ENCODE measurements around the gene MAGI2. TPM values are rescaled to one million over a fixed set of nuclear protein-coding genes. Genes with fewer than 3 reads are reported as not detected.

The MAGI2 gene
- total RNA-seq, 6 experiments from 2014 or later = 1.2 to 4.0 (median 2.4) TPM

- TF ChIP-seq CTCF (IDR thresholded peaks at IDR 0.05) = no peak
- no peak for TF ChIP-seq POLR2A (IDR thresholded peaks at IDR 0.05)
- H3K36me3 ChIP-seq = no peaks in the 10 kb centered on the region
- H3K27me3 ChIP-seq = no peaks in the 10 kb centered on the region
- no peak overlapping the region for H3K4me3 ChIP-seq
- ATAC-seq (no peak), DNase-seq (no peak)
- no peaks in the 10 kb centered on the region for H3K4me1 ChIP-seq
- intact Hi-C loops (cut with DNase I) = no loop called here
- 57% methylated on average over 1 of the region's 1 CpG for WGBS (ENCODE audit: insufficient coverage, low coverage, low lambda C conversion rate, missing lambda C conversion rate)
- no peaks in the 10 kb centered on the region for H3K9me3 ChIP-seq
- H3K27ac ChIP-seq = no peak overlapping the region
These were observed 1397.9 kb downstream of the MAGI2 start for GRCh38 chr7:78055599-78055998.

GRCh38 chr7:78055001-78055573 is 1398.4 kb downstream of the MAGI2 start:
- no peak for ATAC-seq

GRCh38 chr7:78052112-78052511 is 1401.4 kb downstream of the MAGI2 start:
- WGBS (ENCODE audit: insufficient coverage, low coverage, low lambda C conversion rate, missing lambda C conversion rate) = 52% methylated on average over 6 of the region's 7 CpGs
- Histone ChIP-seq H3K27me3 (no peaks in the 10 kb centered on the region), H3K27ac (no peak overlapping the region), H3K4me1 (no peaks in the 10 kb centered on the region), H3K9me3 (no peaks in the 10 kb centered on the region), H3K4me3 (no peak overlapping the region), H3K36me3 (no peaks in the 10 kb centered on the region)
- DNase-seq (no peak), ATAC-seq (no peak)
- intact Hi-C loops (cut with DNase I) = no loop called here
- TF ChIP-seq CTCF (IDR thresholded peaks at IDR 0.05) (no peak), POLR2A (IDR thresholded peaks at IDR 0.05) (no peak)

More at GRCh38 chr7:78055001-78055573, 1398.4 kb downstream of the MAGI2 start:
- no peaks in the 10 kb centered on the region for H3K4me1 ChIP-seq
- no peak overlapping the region for H3K27ac ChIP-seq
- H3K9me3 ChIP-seq = no peaks in the 10 kb centered on the region
- no peaks in the 10 kb centered on the region for H3K36me3 ChIP-seq
- no peak for DNase-seq
- intact Hi-C loops (cut with DNase I) = no loop called here
- H3K4me3 ChIP-seq = no peak overlapping the region
- 63% methylated on average over 3 of the region's 3 CpGs for WGBS (ENCODE audit: insufficient coverage, low coverage, low lambda C conversion rate, missing lambda C conversion rate)
- no peaks in the 10 kb centered on the region for H3K27me3 ChIP-seq
- no peak for TF ChIP-seq CTCF (IDR thresholded peaks at IDR 0.05)
- TF ChIP-seq POLR2A (IDR thresholded peaks at IDR 0.05) = no peak

- Histone ChIP-seq H3K27me3 (no peaks in the 10 kb centered on the region), H3K9me3 (no peaks in the 10 kb centered on the region), H3K36me3 (no peaks in the 10 kb centered on the region), H3K4me1 (no peaks in the 10 kb centered on the region), H3K4me3 (no peak overlapping the region), H3K27ac (no peak overlapping the region)
- ATAC-seq = no peak
- TF ChIP-seq CTCF (IDR thresholded peaks at IDR 0.05) (no peak), POLR2A (IDR thresholded peaks at IDR 0.05) (no peak)
- intact Hi-C loops (cut with DNase I) = no loop called here
- DNase-seq = no peak
- WGBS (ENCODE audit: insufficient coverage, low coverage, low lambda C conversion rate, missing lambda C conversion rate) = 70% methylated on average over 2 of the region's 3 CpGs
These were observed 1405.7 kb downstream of the MAGI2 start for GRCh38 chr7:78047800-78048199.

- intact Hi-C loops (cut with DNase I) = no loop called here
- Histone ChIP-seq H3K4me3 (no peak overlapping the region), H3K27ac (no peak overlapping the region), H3K9me3 (no peaks in the 10 kb centered on the region), H3K27me3 (no peaks in the 10 kb centered on the region), H3K36me3 (no peaks in the 10 kb centered on the region), H3K4me1 (no peaks in the 10 kb centered on the region)
- TF ChIP-seq POLR2A (IDR thresholded peaks at IDR 0.05) (no peak), CTCF (IDR thresholded peaks at IDR 0.05) (no peak)
- no peak for DNase-seq
- ATAC-seq = no peak
- 81% methylated on average over 2 of the region's 2 CpGs for WGBS (ENCODE audit: insufficient coverage, low coverage, low lambda C conversion rate, missing lambda C conversion rate)
These were observed 1410.3 kb downstream of the MAGI2 start for GRCh38 chr7:78043159-78043558.
